ENCODE results near the gene PROSER1. TPM values are rescaled to one million over a fixed set of nuclear protein-coding genes. Genes with fewer than 3 reads are reported as not detected.

The PROSER1 gene
- total and polyA plus RNA-seq, 4 donors: 3.0 to 11.3 (median 7.3) TPM

DNA sequence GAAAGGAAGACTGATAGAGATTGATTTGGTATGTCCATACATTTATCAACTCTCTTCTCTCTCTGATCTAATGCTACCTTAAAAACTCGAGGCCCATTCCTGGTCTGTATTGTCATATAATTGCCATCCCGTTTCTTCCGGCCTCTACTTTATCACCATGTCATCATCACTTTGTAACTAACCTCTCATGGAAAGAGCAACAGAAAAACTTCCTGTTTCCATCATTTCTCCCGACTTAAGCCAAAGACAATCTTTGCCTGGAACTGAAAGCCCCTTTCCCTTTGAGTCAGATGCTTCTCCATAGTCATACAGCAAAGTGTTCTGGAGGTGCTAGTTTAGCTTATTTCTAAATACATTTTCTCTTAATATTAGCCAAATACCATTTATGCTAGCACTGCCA, 44.5 kb downstream of the PROSER1 start (continued):
- TF ChIP-seq, protein P1, sequence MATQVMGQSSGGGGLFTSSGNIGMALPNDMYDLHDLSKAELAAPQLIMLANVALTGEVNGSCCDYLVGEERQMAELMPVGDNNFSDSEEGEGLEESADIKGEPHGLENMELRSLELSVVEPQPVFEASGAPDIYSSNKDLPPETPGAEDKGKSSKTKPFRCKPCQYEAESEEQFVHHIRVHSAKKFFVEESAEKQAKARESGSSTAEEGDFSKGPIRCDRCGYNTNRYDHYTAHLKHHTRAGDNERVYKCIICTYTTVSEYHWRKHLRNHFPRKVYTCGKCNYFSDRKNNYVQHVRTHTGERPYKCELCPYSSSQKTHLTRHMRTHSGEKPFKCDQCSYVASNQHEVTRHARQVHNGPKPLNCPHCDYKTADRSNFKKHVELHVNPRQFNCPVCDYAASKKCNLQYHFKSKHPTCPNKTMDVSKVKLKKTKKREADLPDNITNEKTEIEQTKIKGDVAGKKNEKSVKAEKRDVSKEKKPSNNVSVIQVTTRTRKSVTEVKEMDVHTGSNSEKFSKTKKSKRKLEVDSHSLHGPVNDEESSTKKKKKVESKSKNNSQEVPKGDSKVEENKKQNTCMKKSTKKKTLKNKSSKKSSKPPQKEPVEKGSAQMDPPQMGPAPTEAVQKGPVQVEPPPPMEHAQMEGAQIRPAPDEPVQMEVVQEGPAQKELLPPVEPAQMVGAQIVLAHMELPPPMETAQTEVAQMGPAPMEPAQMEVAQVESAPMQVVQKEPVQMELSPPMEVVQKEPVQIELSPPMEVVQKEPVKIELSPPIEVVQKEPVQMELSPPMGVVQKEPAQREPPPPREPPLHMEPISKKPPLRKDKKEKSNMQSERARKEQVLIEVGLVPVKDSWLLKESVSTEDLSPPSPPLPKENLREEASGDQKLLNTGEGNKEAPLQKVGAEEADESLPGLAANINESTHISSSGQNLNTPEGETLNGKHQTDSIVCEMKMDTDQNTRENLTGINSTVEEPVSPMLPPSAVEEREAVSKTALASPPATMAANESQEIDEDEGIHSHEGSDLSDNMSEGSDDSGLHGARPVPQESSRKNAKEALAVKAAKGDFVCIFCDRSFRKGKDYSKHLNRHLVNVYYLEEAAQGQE (IDR thresholded peaks at IDR 0.05): no peak
- TF ChIP-seq NR2F2 (IDR thresholded peaks at IDR 0.05): no peak
- no peak for TF ChIP-seq FOXA1 (IDR thresholded peaks at IDR 0.05)
- TF ChIP-seq RXRA (IDR thresholded peaks at IDR 0.05): no peak

DNA sequence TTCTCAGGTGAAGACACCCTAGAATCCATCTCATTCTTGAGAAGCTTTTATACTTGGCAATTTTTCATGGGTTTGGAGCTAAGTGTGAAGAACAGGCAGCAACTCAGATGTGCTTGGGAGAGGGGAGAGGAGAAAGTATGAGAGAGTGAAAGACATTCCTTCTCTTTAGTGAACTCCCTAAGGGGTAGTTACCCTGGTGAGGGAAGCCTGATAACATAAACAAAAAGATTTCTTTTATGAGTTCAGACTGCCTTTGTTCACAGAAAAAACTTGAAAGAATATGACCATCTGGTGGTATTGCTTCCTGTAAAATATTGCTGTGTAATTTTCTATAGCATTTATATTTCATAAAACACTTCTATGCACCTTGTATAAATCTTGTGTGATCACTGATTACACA, 47.2 kb downstream of the PROSER1 start, which contains the start of gene STOML3:
STOML3 (minus strand) TSS at position 139 of the 400 bp plus-strand sequence; CDS start at position 29, 110 bp downstream.
- DNase-seq (ENCODE audit: low spot score): no peak

DNA sequence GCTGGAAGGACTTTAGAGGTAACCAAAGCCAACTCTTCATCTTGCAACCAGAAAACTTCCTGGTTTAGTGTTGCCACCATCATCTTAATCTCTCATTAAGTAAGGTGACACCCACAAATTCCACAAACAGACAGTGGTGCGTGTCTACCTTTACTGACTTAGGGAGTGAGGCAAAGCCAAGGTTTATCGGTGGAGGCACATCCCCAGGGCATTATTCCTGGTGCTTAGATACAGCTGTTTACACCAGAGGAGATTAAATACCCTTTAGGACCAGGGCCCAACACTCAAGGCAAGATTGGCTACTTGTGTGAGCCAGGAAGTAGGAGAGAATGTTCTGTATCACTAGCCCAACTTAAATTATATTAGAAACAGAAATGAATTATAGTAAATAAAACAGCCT, 56.8 kb downstream of the PROSER1 start:
- Histone ChIP-seq H3K36me3 (ENCODE audit: control insufficient read depth in 4 of 4, insufficient read depth in 3 of 4, low read depth in 1 of 4, low read length in 3 of 4) (no peaks in the 10 kb centered on the region), H3K9me3 (ENCODE audit: control insufficient read depth in 4 of 4, low read length in 3 of 4) (peaks cover 0 to 2% (median under 1%) of the 10 kb centered on the region in 4 donors), H3K4me1 (ENCODE audit: control insufficient read depth in 4 of 4, insufficient read depth in 4 of 4, low read length in 3 of 4) (no peaks in the 10 kb centered on the region), H3K27me3 (ENCODE audit: control insufficient read depth in 4 of 4, insufficient read depth in 4 of 4, low read length in 3 of 4) (no peaks in the 10 kb centered on the region), H3K9ac (ENCODE audit: low read depth in 1 of 2, low read length in 2 of 2) (no peak overlapping the region), H3K4me3 (ENCODE audit: low read depth in 1 of 3, low read length in 3 of 3) (no peak overlapping the region), H3K27ac (ENCODE audit: low read depth in 1 of 2, low read length in 2 of 2) (no peak overlapping the region)
- TF ChIP-seq, protein P2, sequence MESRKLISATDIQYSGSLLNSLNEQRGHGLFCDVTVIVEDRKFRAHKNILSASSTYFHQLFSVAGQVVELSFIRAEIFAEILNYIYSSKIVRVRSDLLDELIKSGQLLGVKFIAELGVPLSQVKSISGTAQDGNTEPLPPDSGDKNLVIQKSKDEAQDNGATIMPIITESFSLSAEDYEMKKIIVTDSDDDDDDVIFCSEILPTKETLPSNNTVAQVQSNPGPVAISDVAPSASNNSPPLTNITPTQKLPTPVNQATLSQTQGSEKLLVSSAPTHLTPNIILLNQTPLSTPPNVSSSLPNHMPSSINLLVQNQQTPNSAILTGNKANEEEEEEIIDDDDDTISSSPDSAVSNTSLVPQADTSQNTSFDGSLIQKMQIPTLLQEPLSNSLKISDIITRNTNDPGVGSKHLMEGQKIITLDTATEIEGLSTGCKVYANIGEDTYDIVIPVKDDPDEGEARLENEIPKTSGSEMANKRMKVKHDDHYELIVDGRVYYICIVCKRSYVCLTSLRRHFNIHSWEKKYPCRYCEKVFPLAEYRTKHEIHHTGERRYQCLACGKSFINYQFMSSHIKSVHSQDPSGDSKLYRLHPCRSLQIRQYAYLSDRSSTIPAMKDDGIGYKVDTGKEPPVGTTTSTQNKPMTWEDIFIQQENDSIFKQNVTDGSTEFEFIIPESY (IDR thresholded peaks at IDR 0.05): no peak
- TF ChIP-seq JUND (IDR thresholded peaks at IDR 0.05) (no peak), HNF4A (conservative IDR thresholded peaks at IDR 0.05) (no peak), FOXA1 (IDR thresholded peaks at IDR 0.05) (no peak), YY1 (IDR thresholded peaks at IDR 0.05) (no peak), GABPA (IDR thresholded peaks at IDR 0.05 in 1 of 2, conservative IDR thresholded peaks at IDR 0.05 in 1 of 2) (no peak), NR2F2 (IDR thresholded peaks at IDR 0.05) (no peak), FOXA2 (IDR thresholded peaks at IDR 0.05) (no peak), RXRA (IDR thresholded peaks at IDR 0.05) (no peak)
- TF ChIP-seq, protein P3, sequence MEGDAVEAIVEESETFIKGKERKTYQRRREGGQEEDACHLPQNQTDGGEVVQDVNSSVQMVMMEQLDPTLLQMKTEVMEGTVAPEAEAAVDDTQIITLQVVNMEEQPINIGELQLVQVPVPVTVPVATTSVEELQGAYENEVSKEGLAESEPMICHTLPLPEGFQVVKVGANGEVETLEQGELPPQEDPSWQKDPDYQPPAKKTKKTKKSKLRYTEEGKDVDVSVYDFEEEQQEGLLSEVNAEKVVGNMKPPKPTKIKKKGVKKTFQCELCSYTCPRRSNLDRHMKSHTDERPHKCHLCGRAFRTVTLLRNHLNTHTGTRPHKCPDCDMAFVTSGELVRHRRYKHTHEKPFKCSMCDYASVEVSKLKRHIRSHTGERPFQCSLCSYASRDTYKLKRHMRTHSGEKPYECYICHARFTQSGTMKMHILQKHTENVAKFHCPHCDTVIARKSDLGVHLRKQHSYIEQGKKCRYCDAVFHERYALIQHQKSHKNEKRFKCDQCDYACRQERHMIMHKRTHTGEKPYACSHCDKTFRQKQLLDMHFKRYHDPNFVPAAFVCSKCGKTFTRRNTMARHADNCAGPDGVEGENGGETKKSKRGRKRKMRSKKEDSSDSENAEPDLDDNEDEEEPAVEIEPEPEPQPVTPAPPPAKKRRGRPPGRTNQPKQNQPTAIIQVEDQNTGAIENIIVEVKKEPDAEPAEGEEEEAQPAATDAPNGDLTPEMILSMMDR (IDR thresholded peaks at IDR 0.05; ENCODE audit: low read depth, low read length, missing input control): no peak
- TF ChIP-seq, protein P4, sequence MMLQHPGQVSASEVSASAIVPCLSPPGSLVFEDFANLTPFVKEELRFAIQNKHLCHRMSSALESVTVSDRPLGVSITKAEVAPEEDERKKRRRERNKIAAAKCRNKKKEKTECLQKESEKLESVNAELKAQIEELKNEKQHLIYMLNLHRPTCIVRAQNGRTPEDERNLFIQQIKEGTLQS (IDR thresholded peaks at IDR 0.05): no peak
- TF ChIP-seq, protein P1 (IDR thresholded peaks at IDR 0.05): no peak
- TF ChIP-seq, protein P5, sequence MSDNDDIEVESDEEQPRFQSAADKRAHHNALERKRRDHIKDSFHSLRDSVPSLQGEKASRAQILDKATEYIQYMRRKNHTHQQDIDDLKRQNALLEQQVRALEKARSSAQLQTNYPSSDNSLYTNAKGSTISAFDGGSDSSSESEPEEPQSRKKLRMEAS (IDR thresholded peaks at IDR 0.05): no peak
- no peak for DNase-seq (ENCODE audit: low spot score)
- WGBS: 71% methylated on average over 2 of the region's 2 CpGs

More for the DNA sequence above, 47.2 kb downstream of the PROSER1 start, which contains the start of gene STOML3:
- Histone ChIP-seq H3K36me3 (ENCODE audit: control insufficient read depth in 4 of 4, insufficient read depth in 3 of 4, low read depth in 1 of 4, low read length in 3 of 4) (no peaks in the 10 kb centered on the region), H3K27ac (ENCODE audit: low read depth in 1 of 2, low read length in 2 of 2) (no peak within 1 kb of the TSS), H3K4me1 (ENCODE audit: control insufficient read depth in 4 of 4, insufficient read depth in 4 of 4, low read length in 3 of 4) (no peaks in the 10 kb centered on the region), H3K27me3 (ENCODE audit: control insufficient read depth in 4 of 4, insufficient read depth in 4 of 4, low read length in 3 of 4) (no peaks in the 10 kb centered on the region), H3K9ac (ENCODE audit: low read depth in 1 of 2, low read length in 2 of 2) (no peak within 1 kb of the TSS), H3K4me3 (ENCODE audit: low read depth in 1 of 3, low read length in 3 of 3) (no peak within 1 kb of the TSS), H3K9me3 (ENCODE audit: control insufficient read depth in 4 of 4, low read length in 3 of 4) (no peaks in the 10 kb centered on the region)
- TF ChIP-seq, protein P5 (IDR thresholded peaks at IDR 0.05): no peak
- no peak for TF ChIP-seq EGR1 (IDR thresholded peaks at IDR 0.05; ENCODE audit: low read depth in 2 of 2)
- TF ChIP-seq YY1 (IDR thresholded peaks at IDR 0.05): no peak

Measured in liver (tissue), 9 donors.